Suppressor macrophage treated with lipopolysaccharide for 4 hours (primary cell): Measurements from ENCODE around the gene TMEM123.

Experiments
- DNase-seq: peaks from one replicate; pipeline ENCODE4 v3.0.0-alpha.2; 2020

The TMEM123 gene, protein sequence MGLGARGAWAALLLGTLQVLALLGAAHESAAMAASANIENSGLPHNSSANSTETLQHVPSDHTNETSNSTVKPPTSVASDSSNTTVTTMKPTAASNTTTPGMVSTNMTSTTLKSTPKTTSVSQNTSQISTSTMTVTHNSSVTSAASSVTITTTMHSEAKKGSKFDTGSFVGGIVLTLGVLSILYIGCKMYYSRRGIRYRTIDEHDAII

DNA sequence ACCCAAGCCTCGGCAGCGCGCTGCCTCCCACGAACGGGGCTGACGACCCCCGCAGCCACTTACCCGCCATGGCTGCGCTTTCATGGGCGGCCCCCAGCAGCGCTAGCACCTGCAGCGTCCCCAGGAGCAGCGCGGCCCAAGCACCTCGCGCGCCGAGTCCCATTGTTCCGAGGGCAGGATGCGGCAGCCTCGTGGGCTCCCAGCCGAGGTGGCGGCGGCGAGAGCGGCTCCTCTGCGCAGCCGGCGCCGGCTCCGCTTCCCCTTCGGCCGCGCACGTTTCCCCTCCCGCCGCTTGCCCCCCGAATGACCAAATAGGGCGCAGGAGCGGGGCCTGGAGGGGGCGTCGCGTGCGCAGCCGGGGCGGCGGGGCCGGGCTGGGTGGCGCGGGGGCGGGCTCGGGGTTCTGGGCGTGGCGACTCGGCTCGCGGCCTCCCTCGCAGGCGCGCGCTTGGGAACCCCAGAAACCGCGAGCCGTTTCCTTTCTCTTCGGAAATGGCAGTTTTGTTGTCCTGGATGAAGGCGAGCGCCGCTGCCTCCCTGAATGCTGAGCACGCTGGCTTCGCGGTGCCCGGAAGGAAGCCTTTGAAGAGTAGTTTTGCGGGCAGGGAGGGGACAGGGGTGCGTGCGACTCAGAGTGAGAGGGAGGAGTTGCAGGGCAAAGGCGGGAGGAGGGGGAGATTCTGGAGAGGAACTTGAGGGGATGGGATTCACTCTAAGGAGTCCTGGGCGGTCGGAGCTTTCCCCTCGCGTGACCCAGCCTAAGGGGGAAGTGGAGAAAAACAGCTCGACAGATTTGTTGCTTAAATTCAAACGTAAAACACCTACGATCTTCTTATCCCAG lies at the start of gene TMEM123:
TSS of gene TMEM123 (minus strand) at position 305 of the 841 bp plus-strand sequence. CDS start at position 163, 142 bp downstream.
- peak; percentile 91 for DNase-seq

- DNase-seq, result no peak
Measured at GRCh38 chr11:102500829-102501228, 48.3 kb upstream of the TMEM123 start.

- DNase-seq, result no peak
Measured at GRCh38 chr11:102499931-102500330, 47.4 kb upstream of the TMEM123 start.

GRCh38 chr11:102499151-102499550 lies 46.6 kb upstream of the TMEM123 start:
- no peak for DNase-seq

GRCh38 chr11:102497061-102497460 lies 44.5 kb upstream of the TMEM123 start:
- no peak for DNase-seq

DNA sequence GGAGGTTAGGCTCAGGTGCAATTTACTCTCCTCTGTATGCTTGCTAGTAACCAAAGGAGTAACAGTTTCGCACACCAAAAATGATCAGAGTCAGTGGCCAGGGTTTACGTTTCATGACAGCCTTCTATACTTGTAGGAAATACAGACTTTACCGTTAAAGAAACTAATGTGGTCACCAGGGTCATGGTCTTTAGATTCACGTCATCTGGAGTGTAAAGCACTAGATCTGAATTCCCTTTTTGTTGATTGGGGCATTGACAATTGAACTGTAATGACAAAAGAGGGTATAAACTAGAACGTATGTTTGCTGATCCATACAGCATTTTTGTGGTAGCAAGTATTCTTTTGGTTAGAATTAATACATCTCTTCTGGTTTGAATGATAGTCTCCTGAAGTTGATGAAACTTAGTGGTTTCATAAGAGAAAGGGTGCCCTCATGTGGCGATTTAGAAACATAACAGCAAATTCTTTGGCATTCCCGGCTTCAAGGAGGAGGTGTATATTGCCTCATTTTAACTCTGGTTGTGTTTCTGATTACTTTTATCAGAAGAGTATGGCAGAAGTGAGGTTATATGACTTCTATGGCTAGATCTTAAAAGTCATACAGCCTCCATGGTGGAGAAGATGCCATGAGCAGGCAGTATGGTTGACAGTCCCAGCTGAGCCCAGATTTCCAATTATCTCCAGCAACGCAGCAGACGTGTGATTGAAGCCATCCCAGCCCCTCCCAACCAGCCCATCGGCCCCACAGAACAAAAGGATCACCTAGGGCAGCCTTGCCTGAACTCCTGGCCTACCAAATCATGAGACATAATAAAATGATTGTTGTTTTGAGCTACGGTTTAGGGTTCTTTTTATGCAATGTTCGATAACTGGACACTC lies 42.8 kb upstream of the TMEM123 start:
- peak; percentile 89 for DNase-seq

DNA sequence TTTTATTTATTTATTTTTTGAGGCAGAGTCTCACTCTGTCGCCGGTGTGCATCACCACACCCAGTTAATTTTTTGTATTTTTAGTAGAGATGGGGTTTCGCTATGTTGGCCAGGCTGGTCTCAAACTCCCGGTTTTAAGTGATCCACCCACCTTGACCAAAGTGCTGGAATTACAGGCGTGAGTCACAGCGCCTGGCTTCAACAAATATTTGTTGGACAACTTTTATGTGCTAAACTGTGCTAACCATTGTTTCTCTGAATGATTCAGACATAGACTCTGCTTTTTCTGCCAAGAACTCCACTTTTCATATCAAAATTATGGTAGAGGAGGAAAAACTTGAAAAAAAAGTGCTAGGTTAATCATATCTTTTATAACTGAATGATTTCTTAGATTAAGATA lies 41.7 kb upstream of the TMEM123 start:
- DNase-seq, result no peak

- no peak for DNase-seq
Measured at GRCh38 chr11:102493524-102493923, 41.0 kb upstream of the TMEM123 start.

DNA sequence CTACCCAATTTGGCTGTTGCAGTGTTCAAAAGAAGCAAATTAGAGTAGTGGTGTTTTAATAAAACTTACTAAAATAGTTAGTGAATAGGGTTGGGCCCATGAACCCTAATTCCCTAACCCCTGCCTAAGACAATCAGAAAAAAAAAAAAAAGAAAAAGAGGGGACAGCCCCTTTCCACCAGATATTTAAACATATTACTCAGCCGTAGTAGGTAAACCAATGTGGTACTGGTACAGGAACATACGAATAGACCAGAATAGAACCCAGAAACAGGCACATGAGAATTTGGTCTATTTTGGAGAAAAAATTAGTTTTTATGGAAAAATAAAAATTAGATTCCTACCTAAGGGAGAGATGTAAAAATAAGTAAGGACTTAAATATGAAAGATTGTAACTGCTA lies 39.4 kb upstream of the TMEM123 start:
- no peak for DNase-seq

GRCh38 chr11:102489186-102490145 lies 36.9 kb upstream of the TMEM123 start:
- peak; percentile 87 for DNase-seq

GRCh38 chr11:102488208-102488607 lies 35.6 kb upstream of the TMEM123 start:
- DNase-seq, result no peak

- DNase-seq, result no peak
Measured at GRCh38 chr11:102487214-102487613, 34.6 kb upstream of the TMEM123 start.

DNA sequence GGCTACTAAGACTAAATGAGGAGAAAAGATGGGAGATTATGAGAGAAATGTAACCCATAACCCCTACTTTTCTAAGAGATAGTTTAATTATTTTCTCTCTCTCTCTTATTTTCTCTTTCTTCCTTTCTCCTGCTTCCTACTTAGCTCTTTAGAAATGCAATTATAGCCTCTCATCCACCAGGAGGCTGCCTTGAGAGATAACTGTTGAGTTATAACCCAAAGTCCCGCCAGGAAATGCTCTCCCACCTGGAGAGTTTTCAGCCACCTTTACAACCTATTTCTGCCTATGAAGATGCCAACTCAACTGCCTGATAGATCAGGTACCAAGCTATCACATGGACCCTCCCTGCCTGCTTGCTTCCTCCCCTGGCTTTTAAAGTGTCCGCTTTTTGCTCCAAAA lies 34.0 kb upstream of the TMEM123 start:
- DNase-seq, result no peak

GRCh38 chr11:102485095-102485722 lies 32.6 kb upstream of the TMEM123 start:
- DNase-seq, result no peak

DNA sequence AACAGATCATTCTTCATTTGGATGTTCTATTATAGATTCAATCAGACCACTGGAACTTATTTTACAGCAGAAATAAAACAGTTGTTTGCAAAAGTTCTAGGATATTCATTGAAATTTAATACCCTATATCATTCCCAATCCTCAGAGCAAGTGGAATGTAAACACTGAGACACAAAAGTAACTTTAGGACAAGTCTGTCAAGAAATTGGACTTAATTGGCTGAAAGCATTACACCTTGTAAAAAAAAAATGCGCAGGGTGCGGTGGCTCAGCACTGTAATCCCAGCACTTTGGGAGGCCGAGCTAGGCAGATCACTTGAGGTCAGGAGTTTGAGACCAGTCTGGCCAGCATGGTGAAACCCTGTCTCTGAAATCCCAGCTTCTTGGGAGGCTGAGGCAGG lies 29.9 kb upstream of the TMEM123 start:
- DNase-seq, result no peak

- no peak for DNase-seq
Measured at GRCh38 chr11:102479733-102480132, 27.2 kb upstream of the TMEM123 start.

DNA sequence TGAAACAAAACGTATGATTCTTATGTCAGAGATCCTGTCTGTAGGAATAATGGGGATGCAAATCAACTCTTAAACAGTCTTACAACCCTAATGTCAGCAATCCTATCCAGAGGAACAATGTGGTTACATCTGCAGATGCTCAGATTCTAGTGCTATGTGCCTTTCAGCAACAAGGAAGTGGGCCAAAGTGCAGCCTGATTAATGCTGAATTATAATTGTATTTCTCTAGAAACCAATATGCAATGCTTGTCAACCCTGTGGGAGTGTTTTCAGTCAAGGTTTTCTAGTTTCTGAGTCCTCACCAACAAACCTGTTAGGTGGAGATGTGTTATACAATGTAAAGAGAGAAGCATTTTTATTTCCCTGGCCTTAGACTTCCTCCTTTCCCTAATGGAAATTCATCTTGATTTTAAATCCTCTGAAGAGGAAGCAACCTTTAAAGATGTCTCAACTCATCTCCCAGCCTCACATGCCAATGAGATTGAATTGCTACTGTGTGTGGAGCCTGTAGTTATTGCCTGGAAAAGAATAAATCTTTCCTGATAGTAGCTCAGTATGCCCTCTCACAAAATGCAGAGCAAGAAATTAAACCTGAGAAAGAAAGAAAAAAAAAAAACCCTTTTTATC lies 26.2 kb upstream of the TMEM123 start:
- peak; percentile 43 for DNase-seq

GRCh38 chr11:102476812-102477211 lies 24.2 kb upstream of the TMEM123 start:
- no peak for DNase-seq

GRCh38 chr11:102476069-102476468 lies 23.5 kb upstream of the TMEM123 start:
- peak; percentile 83 for DNase-seq

DNA sequence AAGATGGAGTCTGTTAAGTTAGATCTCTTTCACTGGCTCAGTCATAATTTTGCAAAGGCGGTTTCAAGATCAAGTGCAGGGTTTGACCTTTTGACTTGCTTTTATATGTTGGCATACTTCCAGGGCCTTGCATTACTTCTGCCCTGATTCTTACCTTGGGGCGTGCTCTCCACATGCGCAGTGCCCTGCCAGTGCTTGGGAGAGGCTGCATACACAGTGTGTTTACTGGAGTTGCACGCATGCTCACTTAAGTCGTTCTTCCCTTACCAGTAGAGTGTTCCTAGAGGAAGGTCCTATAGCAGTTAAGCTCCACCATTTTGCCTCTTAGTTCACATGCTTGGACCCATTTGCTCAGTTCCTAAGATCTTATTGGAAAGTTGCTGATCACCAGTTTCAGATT lies 21.0 kb upstream of the TMEM123 start:
- DNase-seq, result no peak

DNA sequence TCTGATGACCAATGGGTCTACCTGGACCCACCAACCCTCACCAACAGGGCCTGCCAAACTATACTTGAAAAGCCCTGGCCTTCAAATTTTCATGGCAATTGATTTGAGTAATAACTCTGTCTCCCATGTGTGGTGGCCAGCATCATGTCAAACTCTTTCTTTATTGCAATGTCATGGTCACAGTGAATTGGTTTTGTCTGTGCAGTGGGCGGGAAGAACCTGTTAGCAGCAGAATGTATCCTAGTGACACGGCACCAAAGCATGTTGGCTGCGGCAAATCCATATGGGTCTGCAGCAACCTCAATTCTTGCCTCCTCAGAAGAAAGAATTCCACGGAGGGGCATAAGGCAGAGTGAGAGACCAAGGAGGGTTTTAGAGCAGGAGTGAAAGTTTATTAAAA lies 19.6 kb upstream of the TMEM123 start:
- DNase-seq, result no peak
